ENCODE data around the gene DMXL2.
"Not testable (repeated sequence)": the region's sequence is repeated elsewhere in the genome, so short reads cannot be mapped to it uniquely, and the experiment has no call there.

DMXL2 gene

DNA sequence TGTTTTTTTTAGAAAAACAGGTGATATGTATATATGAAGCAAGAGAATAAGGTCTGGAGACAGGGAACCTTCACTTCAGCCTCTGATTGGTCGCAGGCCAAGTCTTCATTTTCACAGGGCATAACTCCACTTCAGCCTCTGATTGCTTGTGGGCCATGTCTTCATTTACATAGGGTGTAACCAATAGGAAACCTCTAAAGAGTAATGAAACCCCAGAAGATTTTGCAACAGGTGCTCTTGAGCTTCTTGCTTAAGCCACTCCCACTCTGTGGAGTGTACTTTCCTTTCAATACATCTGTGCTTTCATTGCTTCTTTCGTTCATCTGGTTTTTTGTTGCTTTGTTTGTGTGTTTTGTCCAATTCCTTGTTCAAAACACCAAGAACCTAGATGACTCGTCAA, 36.1 kb upstream of the DMXL2 start:
- TF ChIP-seq, protein P1, sequence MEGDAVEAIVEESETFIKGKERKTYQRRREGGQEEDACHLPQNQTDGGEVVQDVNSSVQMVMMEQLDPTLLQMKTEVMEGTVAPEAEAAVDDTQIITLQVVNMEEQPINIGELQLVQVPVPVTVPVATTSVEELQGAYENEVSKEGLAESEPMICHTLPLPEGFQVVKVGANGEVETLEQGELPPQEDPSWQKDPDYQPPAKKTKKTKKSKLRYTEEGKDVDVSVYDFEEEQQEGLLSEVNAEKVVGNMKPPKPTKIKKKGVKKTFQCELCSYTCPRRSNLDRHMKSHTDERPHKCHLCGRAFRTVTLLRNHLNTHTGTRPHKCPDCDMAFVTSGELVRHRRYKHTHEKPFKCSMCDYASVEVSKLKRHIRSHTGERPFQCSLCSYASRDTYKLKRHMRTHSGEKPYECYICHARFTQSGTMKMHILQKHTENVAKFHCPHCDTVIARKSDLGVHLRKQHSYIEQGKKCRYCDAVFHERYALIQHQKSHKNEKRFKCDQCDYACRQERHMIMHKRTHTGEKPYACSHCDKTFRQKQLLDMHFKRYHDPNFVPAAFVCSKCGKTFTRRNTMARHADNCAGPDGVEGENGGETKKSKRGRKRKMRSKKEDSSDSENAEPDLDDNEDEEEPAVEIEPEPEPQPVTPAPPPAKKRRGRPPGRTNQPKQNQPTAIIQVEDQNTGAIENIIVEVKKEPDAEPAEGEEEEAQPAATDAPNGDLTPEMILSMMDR (conservative IDR thresholded peaks at IDR 0.05; ENCODE audit: low read length) = no peak
- DNase-seq (ENCODE audit: low read depth) = no peak
- H3K4me3 ChIP-seq (ENCODE audit: low read length) = no peak overlapping the region

DNA sequence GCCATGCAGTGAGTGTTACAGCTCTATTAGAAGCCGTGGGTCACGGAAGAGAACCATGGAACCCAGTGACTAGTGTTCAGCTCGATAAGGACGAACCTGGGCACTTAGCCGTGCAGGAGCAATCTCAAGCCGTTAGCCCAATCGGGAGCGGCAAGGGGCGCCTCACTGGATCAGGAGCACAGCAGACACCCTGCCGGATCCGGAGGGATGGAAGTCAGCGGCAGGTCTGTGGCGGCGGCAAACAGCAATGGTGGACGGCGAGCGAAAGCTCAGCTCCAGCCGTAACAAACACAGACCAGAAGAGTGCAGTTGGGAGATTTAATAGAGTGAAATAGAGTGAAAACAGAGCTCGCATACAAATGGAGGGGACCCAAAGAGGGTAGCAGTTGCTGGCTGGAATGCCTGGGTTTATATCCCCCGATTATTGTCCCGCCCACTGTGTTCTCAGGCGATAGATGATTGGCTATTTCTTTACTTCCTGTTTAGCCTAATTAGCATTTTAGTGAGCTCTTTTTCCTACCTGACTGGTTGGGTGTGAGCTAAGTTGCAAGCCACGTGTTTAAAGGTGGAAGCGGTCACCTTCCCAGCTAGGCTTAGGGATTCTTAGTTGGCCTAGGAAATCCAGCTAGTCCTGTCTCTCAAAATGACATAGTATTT, 33.0 kb upstream of the DMXL2 start:
- not testable (repeated sequence) for H3K4me3 ChIP-seq (ENCODE audit: low read length)

GRCh38 chr15:51652084-51652668, 29.6 kb upstream of the DMXL2 start:
- no peak for DNase-seq (ENCODE audit: low read depth)
- TF ChIP-seq, protein P1 (conservative IDR thresholded peaks at IDR 0.05; ENCODE audit: low read length) = no peak

More for the DNA sequence above, 33.0 kb upstream of the DMXL2 start:
- not testable (repeated sequence) for DNase-seq (ENCODE audit: low read depth)

DNA sequence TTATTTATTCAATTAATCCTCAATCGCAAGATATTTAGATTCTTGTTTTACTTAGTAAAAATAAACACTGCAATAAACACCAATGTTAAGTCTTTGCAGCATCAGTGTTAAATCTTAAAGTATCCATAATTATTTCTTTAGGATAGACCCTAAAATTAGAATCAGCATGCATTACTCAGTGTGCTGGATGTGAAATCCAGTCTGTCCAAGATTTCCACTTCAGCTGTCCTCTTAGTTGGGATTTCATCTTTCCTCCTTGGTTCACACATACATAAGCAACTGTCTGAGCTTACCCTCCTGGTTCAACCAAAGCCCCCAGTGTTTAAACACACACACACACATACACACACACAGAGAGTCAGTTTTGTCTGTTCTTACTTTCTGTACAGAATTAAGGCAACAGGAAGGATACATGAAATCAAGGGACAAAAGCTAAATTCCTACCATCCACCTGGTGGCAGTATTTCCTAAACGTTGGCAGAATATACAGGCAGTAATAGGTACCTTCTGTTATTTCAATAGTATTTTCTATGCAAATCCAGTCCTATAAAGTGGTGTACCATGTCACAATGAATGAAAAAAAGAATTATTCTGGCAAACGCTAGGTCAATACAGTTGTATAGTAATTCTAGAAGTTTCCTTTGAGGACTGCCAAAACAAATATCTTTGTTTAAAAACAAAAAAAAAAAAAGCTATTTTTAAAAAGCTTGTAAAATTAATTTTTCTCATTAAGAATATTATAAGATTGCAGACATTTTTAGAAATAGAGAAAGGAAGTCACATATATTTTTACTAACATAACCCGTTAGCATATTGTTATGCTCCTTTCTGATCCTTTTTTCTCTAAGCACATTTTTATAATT, 27.3 kb upstream of the DMXL2 start:
- peak; percentile 77 for DNase-seq (ENCODE audit: low read depth)
- no peak overlapping the region for H3K4me3 ChIP-seq (ENCODE audit: low read length)
- TF ChIP-seq, protein P1 (conservative IDR thresholded peaks at IDR 0.05; ENCODE audit: low read length) = peak; percentile 88

More at GRCh38 chr15:51652084-51652668, 29.6 kb upstream of the DMXL2 start:
- no peak overlapping the region for H3K4me3 ChIP-seq (ENCODE audit: low read length)

DNA sequence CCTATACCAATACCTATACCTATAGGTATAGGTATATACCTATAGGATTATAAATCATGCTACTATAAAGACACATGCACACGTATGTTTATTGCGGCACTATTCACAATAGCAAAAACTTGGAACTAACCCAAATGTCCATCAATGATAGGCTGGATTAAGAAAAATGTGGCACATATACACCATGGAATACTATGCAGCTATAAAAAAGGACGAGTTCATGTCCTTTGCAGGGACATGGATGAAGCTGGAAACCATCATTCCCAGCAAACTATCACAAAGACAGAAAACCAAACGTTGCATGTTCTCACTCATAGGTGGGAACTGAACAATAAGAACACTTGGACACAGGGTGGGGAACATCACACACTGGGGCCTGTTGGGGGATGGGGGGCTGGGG, 26.1 kb upstream of the DMXL2 start:
- DNase-seq (ENCODE audit: low read depth); H3K4me3 ChIP-seq (ENCODE audit: low read length): not testable (repeated sequence)

- not testable (repeated sequence) for H3K4me3 ChIP-seq (ENCODE audit: low read length); DNase-seq (ENCODE audit: low read depth)
These were observed 25.5 kb upstream of the DMXL2 start for GRCh38 chr15:51648101-51648500.

GRCh38 chr15:51647128-51647562, 24.6 kb upstream of the DMXL2 start:
- no peak overlapping the region for H3K4me3 ChIP-seq (ENCODE audit: low read length)
- TF ChIP-seq, protein P1 (conservative IDR thresholded peaks at IDR 0.05; ENCODE audit: low read length) = no peak
- DNase-seq (ENCODE audit: low read depth) = peak; percentile 53

DNA sequence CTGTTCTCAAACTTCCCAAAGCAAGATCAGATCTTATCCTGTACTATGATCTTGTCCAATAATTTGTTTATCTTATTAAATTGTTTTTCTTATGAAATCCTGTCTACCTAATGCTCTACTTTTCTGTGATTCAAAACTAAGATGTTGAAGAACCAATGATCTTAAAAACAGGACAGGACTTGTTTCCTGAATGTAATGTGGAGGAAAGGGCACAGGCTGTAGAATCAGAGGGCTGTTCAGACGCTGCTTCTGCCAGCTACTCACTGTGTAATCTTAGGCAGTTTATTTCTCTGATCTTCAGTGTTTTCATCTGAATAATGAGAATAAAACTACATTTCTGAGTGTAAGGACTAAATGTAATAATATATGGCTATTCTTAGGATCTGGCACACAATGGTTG, 20.1 kb upstream of the DMXL2 start:
- no peak overlapping the region for H3K4me3 ChIP-seq (ENCODE audit: low read length)
- TF ChIP-seq, protein P1 (conservative IDR thresholded peaks at IDR 0.05; ENCODE audit: low read length) = no peak
- DNase-seq (ENCODE audit: low read depth) = no peak

Measured in AG10803 (cell line).